ENCODE measurements around the gene NFE2L2. TPM values are rescaled to one million over a fixed set of nuclear protein-coding genes. Genes with fewer than 3 reads are reported as not detected.

The NFE2L2 gene
- total and polyA plus RNA-seq, 9 of the 15 experiments (the other 6 are each of a cell fraction or from before 2014, with no cell fraction given), result 29.3 to 120 (median 59.3) TPM

GRCh38 chr2:177242121-177242987, 22.2 kb downstream of the NFE2L2 start:
- CTCF ChIA-PET (ENCODE audit: low intra/inter-chr PET ratio), result no interaction called here
- H3K9ac ChIP-seq (ENCODE audit: insufficient read depth in 1 of 2, low read depth in 2 of 2, low read length in 2 of 2), result peak overlapping the region in 1 of 2 experiments; percentile 52; a peak in 2 of 4 replicates
- H3K4me2 ChIP-seq (ENCODE audit: insufficient read depth, low read length), result peak overlapping the region; percentile 33
- H3K9me3 ChIP-seq (replicated peaks; ENCODE audit: control insufficient read depth, insufficient read depth, low read depth, low read length), result no peaks in the 10 kb centered on the region
- WGBS (ENCODE audit: insufficient coverage, low coverage, missing lambda C conversion rate), result 10% methylated on average over 5 of the region's 5 CpGs
- H3K4me1 ChIP-seq (replicated peaks in 1 of 2; ENCODE audit: control insufficient read depth in 2 of 2, insufficient read depth in 2 of 2, low read length in 2 of 2), result peaks cover 18 to 55% of the 10 kb centered on the region in 2 experiments
- ATAC-seq, result peak; percentile 78
- peak in 3 of 4 experiments; percentile 44 to 77 (median 76) for DNase-seq (ENCODE audit: extremely low read depth in 1 of 4, low spot score in 3 of 4)
- intact Hi-C loops (cut with micrococcal nuclease), result loop anchor here (2.0 kb wide), 2 partner anchors 20 to 30 kb away; partner anchors contain the start of gene HNRNPA3
- in situ Hi-C loops (cut with MboI), result no loop called here
- H3K27ac ChIP-seq (ENCODE audit: extremely low read depth, low read depth, low read length), result peak overlapping the region; percentile 78
- no peak overlapping the region for H2AFZ ChIP-seq (ENCODE audit: low read depth, low read length)
- H3K36me3 ChIP-seq (ENCODE audit: control insufficient read depth, insufficient read depth, low read length), result peaks cover 37% of the 10 kb centered on the region; the same call in 2 of the 3 replicates
- peaks cover 97% of the 10 kb centered on the region for H3K79me2 ChIP-seq (ENCODE audit: control insufficient read depth, insufficient read depth, low read length)
- no peaks in the 10 kb centered on the region for H3K9me1 ChIP-seq (ENCODE audit: control insufficient read depth, insufficient read depth, low read length)
- no peak overlapping the region for H3K4me3 ChIP-seq
- H4K20me1 ChIP-seq (replicated peaks; ENCODE audit: control insufficient read depth, insufficient read depth, low read length), result peaks cover 22% of the 10 kb centered on the region
- peak; percentile 84 for FAIRE-seq
- POLR2A ChIA-PET, result interaction anchor here (1.5 to 7.4 kb wide), 3 partner anchors 11 to 15 kb away, joined by 5 to 70 read pairs (median 14); no protein-coding TSS in a partner anchor
- no peaks in the 10 kb centered on the region for H3K27me3 ChIP-seq (ENCODE audit: control insufficient read depth in 2 of 2, insufficient read depth in 2 of 2, low read length in 2 of 2)
- TSS peak; percentile 4 for BruUV-seq (replicated peaks)
- 0 out of 3 replicates have a peak, but pooled peaks of 1 of the 2 experiments have one; percentile 55 for TF ChIP-seq CBX3 (IDR thresholded peaks at IDR 0.05; ENCODE audit: borderline replicate concordance in 1 of 2, low read length in 2 of 2)
- no peak for TF ChIP-seq ZNF282 (CRISPR knock-in tag; IDR thresholded peaks at IDR 0.05)
- no peak for TF ChIP-seq GTF2F1 (IDR thresholded peaks at IDR 0.05; ENCODE audit: low read depth, low read length)
- TF ChIP-seq ZNF592 (IDR thresholded peaks at IDR 0.05), result peak; percentile 68; the same call in 1 of the 2 replicates
- TF ChIP-seq NEUROD1 (IDR thresholded peaks at IDR 0.05; ENCODE audit: borderline replicate concordance, low read depth, low read length, partially characterized antibody), result no peak
- no peak for TF ChIP-seq RBM17 (IDR thresholded peaks at IDR 0.05; ENCODE audit: borderline replicate concordance, low read depth, low read length)
- TF ChIP-seq PURB (CRISPR knock-in tag; IDR thresholded peaks at IDR 0.05; ENCODE audit: low read depth), result no peak
- TF ChIP-seq TBL1XR1 (IDR thresholded peaks at IDR 0.05; ENCODE audit: low read length in 2 of 2), result peak in 1 of 2 experiments; percentile 85; a peak in 2 of 4 replicates
- TF ChIP-seq ELF4 (CRISPR knock-in tag; IDR thresholded peaks at IDR 0.05), result no peak
- no peak; the same call in 1 of the 2 replicates for TF ChIP-seq LCOR (CRISPR knock-in tag; IDR thresholded peaks at IDR 0.05)
- peak; percentile 65 for TF ChIP-seq CTBP1 (IDR thresholded peaks at IDR 0.05; ENCODE audit: borderline replicate concordance)
- peak; percentile 38; the same call in 1 of the 2 replicates for TF ChIP-seq RBFOX2 (IDR thresholded peaks at IDR 0.05; ENCODE audit: low read depth, low read length)
- no peak for TF ChIP-seq SP1 (CRISPR knock-in tag; IDR thresholded peaks at IDR 0.05)
- TF ChIP-seq MYC (IDR thresholded peaks at IDR 0.05; ENCODE audit: low read depth, low read length), result peak; percentile 78
- no peak for TF ChIP-seq MYC (CRISPR knock-in tag; IDR thresholded peaks at IDR 0.05; ENCODE audit: borderline replicate concordance, low read depth)
- peak; percentile 61 for TF ChIP-seq HDAC2 (IDR thresholded peaks at IDR 0.05)
- TF ChIP-seq ATF1 (CRISPR knock-in tag; IDR thresholded peaks at IDR 0.05), result no peak
- peak; percentile 52 for TF ChIP-seq ATF1 (tag; IDR thresholded peaks at IDR 0.05)
- no peak for TF ChIP-seq NR4A1 (CRISPR knock-in tag; IDR thresholded peaks at IDR 0.05)
- TF ChIP-seq NR4A1 (tag; IDR thresholded peaks at IDR 0.05), result peak; percentile 71

All from K562 (cell line).